GM21381 (cell line): ENCODE measurements around the gene SLC10A2.
"Not testable (repeated sequence)": the region's sequence is repeated elsewhere in the genome, so short reads cannot be mapped to it uniquely, and the experiment has no call there.

Experiments used
- ATAC-seq: cut with Tn5 transposase; IDR thresholded peaks from one replicate; pipeline ENCODE4 v1.9.1; 2021; ENCODE audit warnings: mild to moderate bottlenecking, moderate library complexity; ENCODE audit not compliant: unreplicated experiment

SLC10A2 gene, protein sequence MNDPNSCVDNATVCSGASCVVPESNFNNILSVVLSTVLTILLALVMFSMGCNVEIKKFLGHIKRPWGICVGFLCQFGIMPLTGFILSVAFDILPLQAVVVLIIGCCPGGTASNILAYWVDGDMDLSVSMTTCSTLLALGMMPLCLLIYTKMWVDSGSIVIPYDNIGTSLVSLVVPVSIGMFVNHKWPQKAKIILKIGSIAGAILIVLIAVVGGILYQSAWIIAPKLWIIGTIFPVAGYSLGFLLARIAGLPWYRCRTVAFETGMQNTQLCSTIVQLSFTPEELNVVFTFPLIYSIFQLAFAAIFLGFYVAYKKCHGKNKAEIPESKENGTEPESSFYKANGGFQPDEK

GRCh38 chr13:103066079-103066780 lies at the start of gene SLC10A2:
Gene SLC10A2 (minus strand): TSS chr13:103066417. CDS start chr13:103066249, 168 bp downstream.
- no peak for ATAC-seq

DNA sequence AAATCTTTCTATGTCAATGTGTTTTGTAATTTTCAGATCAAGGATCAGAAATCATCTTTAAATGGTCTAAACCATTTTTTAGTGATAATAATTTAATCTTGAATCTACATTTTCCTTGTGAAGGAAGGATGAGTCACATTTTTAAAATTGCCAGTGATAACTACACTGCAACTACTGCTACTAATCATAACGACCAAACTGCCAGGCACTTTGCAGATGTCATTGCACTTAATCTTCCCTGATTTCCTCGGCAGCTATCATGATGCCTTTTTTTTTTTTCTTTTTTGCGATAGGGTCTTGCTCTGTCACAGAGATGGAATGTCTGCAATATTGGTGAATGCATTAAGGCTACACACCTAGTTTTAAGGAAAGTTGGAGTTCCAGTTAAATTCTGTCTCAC lies 41.4 kb upstream of the SLC10A2 start:
- ATAC-seq = no peak

GRCh38 chr13:103104340-103104739 lies 38.1 kb upstream of the SLC10A2 start:
- ATAC-seq = no peak

DNA sequence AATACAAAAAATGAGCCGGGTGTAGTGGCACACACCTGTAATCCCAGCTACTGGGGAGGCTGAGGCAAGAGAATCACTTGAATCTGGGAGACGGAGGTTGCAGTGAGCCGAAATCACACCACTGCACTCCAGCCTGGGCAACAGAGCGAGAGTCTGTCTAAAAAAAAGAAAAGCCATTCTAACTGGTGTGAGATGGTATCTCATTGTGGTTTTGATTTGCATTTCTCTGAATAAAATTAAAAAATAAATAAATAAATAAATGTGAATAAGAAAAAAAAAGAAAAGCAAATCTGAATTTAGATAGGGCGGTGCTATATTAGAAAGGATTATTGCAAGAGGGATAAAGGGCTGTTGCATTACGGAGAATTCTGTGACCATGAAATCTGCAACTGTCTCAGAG lies 37.2 kb upstream of the SLC10A2 start:
- ATAC-seq = not testable (repeated sequence)

- no peak for ATAC-seq
Measured at GRCh38 chr13:103102482-103102881, 36.3 kb upstream of the SLC10A2 start.

- no peak for ATAC-seq
Measured at GRCh38 chr13:103101901-103102300, 35.7 kb upstream of the SLC10A2 start.

DNA sequence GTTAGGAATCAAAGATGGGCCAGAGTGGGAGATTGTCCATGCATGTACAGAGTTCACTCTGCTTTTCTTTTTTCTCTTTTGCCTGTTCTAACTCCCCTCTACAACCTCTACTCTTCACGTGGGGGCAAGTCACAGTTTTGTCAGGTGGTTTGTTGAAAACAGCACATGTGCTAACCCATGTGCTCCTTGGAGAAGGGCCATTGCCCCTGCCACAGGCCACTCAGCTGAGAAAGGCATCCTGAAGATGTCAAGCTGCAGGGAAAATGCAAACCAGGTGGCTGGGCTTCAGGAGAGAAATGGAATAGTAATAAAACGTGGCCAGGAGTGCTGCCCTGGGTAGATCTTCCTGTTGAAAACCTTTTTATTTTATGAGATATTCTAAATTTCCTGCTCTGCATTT lies 35.3 kb upstream of the SLC10A2 start:
- ATAC-seq = no peak

DNA sequence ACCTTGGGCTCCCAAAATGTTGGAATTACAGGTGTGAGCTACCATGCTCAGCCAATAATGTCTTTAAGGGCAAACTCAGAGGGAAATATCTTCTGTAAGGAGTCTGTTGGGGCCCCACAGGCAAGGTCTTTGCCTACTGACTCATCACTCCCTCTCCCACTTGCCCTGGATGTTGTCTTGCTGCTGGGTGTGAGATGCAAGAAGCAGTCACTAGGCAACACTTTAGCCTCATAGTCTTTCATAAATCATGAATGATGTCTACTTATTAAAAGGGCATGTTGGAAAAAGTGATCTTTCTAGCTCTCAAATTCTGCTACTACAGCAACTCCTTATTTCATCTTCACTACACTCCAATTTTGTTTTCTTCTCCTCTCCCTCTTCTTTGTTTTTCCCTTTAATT lies 34.6 kb upstream of the SLC10A2 start:
- no peak for ATAC-seq

DNA sequence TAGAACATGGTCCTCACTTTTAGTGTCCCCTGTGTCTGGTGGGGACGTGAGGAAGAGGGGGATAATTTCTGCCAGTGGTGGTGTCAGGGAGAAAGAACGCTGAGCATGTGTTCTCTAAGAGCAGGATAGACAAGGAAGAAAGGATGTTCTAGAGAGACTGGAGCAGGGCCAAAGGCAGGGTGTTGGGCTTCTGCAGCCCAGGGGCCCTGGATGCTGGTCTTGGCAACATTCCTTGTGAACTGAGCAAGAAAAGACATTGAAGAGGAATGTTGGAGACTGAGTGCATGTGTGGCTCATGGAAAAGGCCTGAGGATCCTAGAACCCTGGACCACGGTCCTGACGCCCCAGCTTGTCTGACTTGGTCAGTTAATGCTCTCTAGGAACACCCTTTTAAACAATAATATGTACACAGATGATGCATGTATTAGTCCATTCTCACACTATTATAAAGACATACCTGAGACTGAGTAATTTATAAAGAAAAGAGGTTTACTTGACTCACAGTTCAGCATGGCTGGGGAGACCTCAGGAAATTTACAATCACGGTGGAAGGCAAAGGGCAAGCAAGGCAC lies 33.6 kb upstream of the SLC10A2 start:
- ATAC-seq = no peak

GRCh38 chr13:103098535-103098934 lies 32.3 kb upstream of the SLC10A2 start:
- ATAC-seq = no peak

GRCh38 chr13:103097366-103097928 lies 31.2 kb upstream of the SLC10A2 start:
- no peak for ATAC-seq

DNA sequence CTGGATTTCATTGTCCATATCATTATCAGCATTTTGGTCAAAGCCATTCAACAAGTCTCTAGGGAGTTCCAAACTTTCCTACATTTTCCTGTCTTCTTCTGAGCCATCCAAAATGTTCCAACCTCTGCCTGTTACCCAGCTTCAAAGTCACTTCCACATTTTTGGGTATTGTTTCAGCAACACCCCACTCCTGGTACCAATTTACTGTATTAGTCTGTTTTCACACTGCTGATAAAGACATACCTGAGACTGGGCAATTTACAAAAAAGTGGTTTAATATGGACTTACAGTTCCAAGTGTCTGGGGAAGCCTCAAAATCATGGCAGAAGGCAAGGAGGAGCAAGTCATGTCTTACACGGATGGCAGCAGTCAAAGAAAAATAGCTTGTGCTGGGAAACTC lies 27.4 kb upstream of the SLC10A2 start:
- not testable (repeated sequence) for ATAC-seq

GRCh38 chr13:103087275-103087674 lies 21.1 kb upstream of the SLC10A2 start:
- ATAC-seq = no peak

DNA sequence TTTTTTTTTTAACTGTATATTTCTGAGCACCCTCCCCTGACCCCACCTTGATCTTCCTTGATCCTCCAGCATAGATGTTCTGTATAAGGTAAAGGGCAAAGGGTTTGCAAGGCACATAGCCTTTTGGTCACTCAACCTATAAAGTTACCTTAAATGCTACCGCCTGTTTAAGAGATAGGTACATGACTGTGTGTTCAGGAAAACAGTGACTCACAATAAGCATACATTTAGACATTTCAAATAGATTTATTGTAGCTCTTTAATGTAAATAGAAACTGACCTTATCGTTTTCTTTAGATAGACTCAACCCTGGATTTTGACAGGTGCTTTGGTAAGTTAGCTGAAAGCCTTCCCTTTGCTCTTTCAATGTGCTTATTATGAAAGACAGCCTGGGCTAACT lies 15.2 kb upstream of the SLC10A2 start:
- no peak for ATAC-seq

DNA sequence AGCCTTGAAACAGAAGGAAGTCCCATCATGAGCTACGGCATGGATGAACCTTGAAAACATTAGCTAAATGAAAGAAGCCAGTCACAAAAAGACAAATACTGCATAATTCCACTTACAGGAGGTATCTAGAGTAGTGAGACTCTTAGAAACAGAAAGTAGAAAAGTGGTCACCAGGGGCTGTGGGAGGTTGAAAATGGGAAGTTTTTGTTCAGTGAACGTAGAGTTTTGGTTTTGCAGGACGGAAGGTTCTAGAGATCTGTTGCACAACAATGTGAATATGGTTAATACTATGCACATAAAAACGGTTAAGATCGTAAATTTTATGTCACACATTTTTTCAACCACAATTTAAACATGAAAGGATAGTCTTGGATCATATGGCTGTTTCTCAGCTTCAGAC lies 11.9 kb upstream of the SLC10A2 start:
- peak; percentile 97 for ATAC-seq

GRCh38 chr13:103068836-103069235 lies 2.6 kb upstream of the SLC10A2 start:
- no peak for ATAC-seq

GRCh38 chr13:103067751-103068555 lies 1.7 kb upstream of the SLC10A2 start:
- ATAC-seq = no peak

- ATAC-seq = no peak
Measured at GRCh38 chr13:103066781-103067345, 646 bp upstream of the SLC10A2 start.

GRCh38 chr13:103063376-103063775 lies 2.8 kb downstream of the SLC10A2 start:
- ATAC-seq = no peak

- no peak for ATAC-seq
Measured at GRCh38 chr13:103062079-103062478, 4.1 kb downstream of the SLC10A2 start.

DNA sequence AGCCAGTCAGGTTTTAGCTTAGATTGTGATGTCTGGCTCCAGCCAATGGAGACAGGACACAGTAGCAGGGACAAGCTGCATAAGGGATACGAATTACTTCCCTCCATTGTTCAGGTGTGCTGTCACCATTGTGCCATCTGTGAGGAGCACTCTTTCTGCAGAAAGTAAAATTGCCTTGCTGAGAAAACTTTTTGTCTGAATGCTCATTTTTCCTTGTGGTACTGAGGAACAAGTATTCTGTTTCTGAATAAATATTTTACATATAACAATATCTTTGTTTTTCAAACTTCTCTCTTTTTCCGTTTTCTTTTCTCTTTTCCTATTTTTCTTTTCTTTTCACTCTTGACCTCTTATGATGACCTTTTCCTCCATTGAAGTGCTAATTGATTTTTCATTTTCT lies 10.2 kb downstream of the SLC10A2 start:
- ATAC-seq = no peak
